ENCODE results near the gene FBXO44. TPM values are rescaled to one million over a fixed set of nuclear protein-coding genes. Genes with fewer than 3 reads are reported as not detected.
A peak's percentile ranks its signal among the peaks of the same experiment; 100 is the strongest.

Gene FBXO44
- polyA plus RNA-seq, 3 donors = 1.5 to 17.8 (median 2.0) TPM

GRCh38 chr1:11675325-11675724 lies 20.6 kb downstream of the FBXO44 start:
- H3K9me3 ChIP-seq (replicated peaks in 1 of 2; ENCODE audit: control insufficient read depth in 1 of 2, insufficient read depth in 1 of 2, low read length in 2 of 2) = no peaks in the 10 kb centered on the region
- H3K4me3 Mint-ChIP-seq = no peak overlapping the region
- H3K27ac Mint-ChIP-seq = peak overlapping the region in 1 of 7 donors; percentile 16
- H3K9me3 Mint-ChIP-seq = no peaks in the 10 kb centered on the region
- H3K4me3 ChIP-seq (replicated peaks in 1 of 3; ENCODE audit: low read depth in 2 of 3, low read length in 3 of 3) = no peak overlapping the region
- peaks cover 0 to 2% (median 0%) of the 10 kb centered on the region in 3 donors for H3K27me3 Mint-ChIP-seq (ENCODE audit: low read depth in 3 of 3)
- H3K4me1 Mint-ChIP-seq = peaks cover 24% of the 10 kb centered on the region
- no peak overlapping the region for H2AFZ ChIP-seq (ENCODE audit: insufficient read depth, low read depth, low read length, poor library complexity, severe bottlenecking)
- no peak for TF ChIP-seq CTCF (IDR thresholded peaks at IDR 0.05)
- intact Hi-C loops (cut with micrococcal nuclease) = no loop called here
- H3K27me3 ChIP-seq (ENCODE audit: control insufficient read depth in 2 of 2, insufficient read depth in 2 of 2, low read length in 2 of 2) = no peaks in the 10 kb centered on the region
- H4K20me1 ChIP-seq (ENCODE audit: insufficient read depth, low read length) = peaks cover 18% of the 10 kb centered on the region
- DNase-seq = no peak
- WGBS (ENCODE audit: insufficient coverage) = 97% methylated on average over 8 of the region's 10 CpGs
- no peak overlapping the region for H3K27ac ChIP-seq (ENCODE audit: low read depth in 1 of 2, low read length in 2 of 2)
- peaks cover 31 to 60% of the 10 kb centered on the region in 2 donors for H3K36me3 ChIP-seq (replicated peaks in 1 of 2; ENCODE audit: control insufficient read depth in 1 of 2, insufficient read depth in 2 of 2, low read length in 2 of 2)
- no peak overlapping the region for H3K9ac ChIP-seq (ENCODE audit: insufficient read depth, low read length, poor library complexity, severe bottlenecking)
- peaks cover 18 to 28% of the 10 kb centered on the region in 2 donors for H3K4me1 ChIP-seq (ENCODE audit: control insufficient read depth in 1 of 2, insufficient read depth in 2 of 2, low read length in 2 of 2)
- H3K4me2 ChIP-seq (replicated peaks; ENCODE audit: extremely low read depth, low read length, poor library complexity, severe bottlenecking) = no peak overlapping the region
- H3K79me2 ChIP-seq (ENCODE audit: insufficient read depth, low read length) = peaks cover 3% of the 10 kb centered on the region
- H3K36me3 Mint-ChIP-seq = peaks cover 36 to 68% of the 10 kb centered on the region in 2 donors

GRCh38 chr1:11676386-11677103 lies 21.9 kb downstream of the FBXO44 start:
- Mint-ChIP-seq H3K36me3 (peaks cover 36 to 63% of the 10 kb centered on the region in 2 donors), H3K4me3 (no peak overlapping the region), H3K27me3 (ENCODE audit: low read depth in 3 of 3) (peaks cover 0 to 2% (median under 1%) of the 10 kb centered on the region in 3 donors), H3K4me1 (peaks cover 16% of the 10 kb centered on the region), H3K9me3 (no peaks in the 10 kb centered on the region), H3K27ac (peak overlapping the region in 1 of 7 donors; percentile 18)
- Histone ChIP-seq H3K9ac (ENCODE audit: insufficient read depth, low read length, poor library complexity, severe bottlenecking) (no peak overlapping the region), H2AFZ (ENCODE audit: insufficient read depth, low read depth, low read length, poor library complexity, severe bottlenecking) (no peak overlapping the region), H3K4me2 (replicated peaks; ENCODE audit: extremely low read depth, low read length, poor library complexity, severe bottlenecking) (no peak overlapping the region), H3K9me3 (replicated peaks in 1 of 2; ENCODE audit: control insufficient read depth in 1 of 2, insufficient read depth in 1 of 2, low read length in 2 of 2) (no peaks in the 10 kb centered on the region), H3K27ac (ENCODE audit: low read depth in 1 of 2, low read length in 2 of 2) (no peak overlapping the region), H3K27me3 (ENCODE audit: control insufficient read depth in 2 of 2, insufficient read depth in 2 of 2, low read length in 2 of 2) (no peaks in the 10 kb centered on the region), H4K20me1 (ENCODE audit: insufficient read depth, low read length) (peaks cover 16% of the 10 kb centered on the region), H3K4me3 (replicated peaks in 1 of 3; ENCODE audit: low read depth in 2 of 3, low read length in 3 of 3) (no peak overlapping the region), H3K79me2 (ENCODE audit: insufficient read depth, low read length) (peaks cover 6% of the 10 kb centered on the region), H3K36me3 (replicated peaks in 1 of 2; ENCODE audit: control insufficient read depth in 1 of 2, insufficient read depth in 2 of 2, low read length in 2 of 2) (peaks cover 31 to 56% of the 10 kb centered on the region in 2 donors), H3K4me1 (ENCODE audit: control insufficient read depth in 1 of 2, insufficient read depth in 2 of 2, low read length in 2 of 2) (peaks cover 11 to 24% of the 10 kb centered on the region in 2 donors)
- WGBS (ENCODE audit: insufficient coverage) = 100% methylated on average over 4 of the region's 10 CpGs
- intact Hi-C loops (cut with micrococcal nuclease) = no loop called here
- no peak for TF ChIP-seq CTCF (IDR thresholded peaks at IDR 0.05)
- no peak for DNase-seq
